NCI-H510A treated with DMSO at 0.1 percent for 48 hours (cell line): ENCODE data around the gene CAMTA1.
"Not testable (repeated sequence)": the region's sequence is repeated elsewhere in the genome, so short reads cannot be mapped to it uniquely, and the experiment has no call there.

Experiments
- DNase-seq: peaks from one replicate; lab custom pipeline; 2025; lab: John Stamatoyannopoulos, UW

The CAMTA1 gene

GRCh38 chr1:7590426-7590790 is 805.2 kb downstream of the CAMTA1 start:
- DNase-seq: no peak

DNA sequence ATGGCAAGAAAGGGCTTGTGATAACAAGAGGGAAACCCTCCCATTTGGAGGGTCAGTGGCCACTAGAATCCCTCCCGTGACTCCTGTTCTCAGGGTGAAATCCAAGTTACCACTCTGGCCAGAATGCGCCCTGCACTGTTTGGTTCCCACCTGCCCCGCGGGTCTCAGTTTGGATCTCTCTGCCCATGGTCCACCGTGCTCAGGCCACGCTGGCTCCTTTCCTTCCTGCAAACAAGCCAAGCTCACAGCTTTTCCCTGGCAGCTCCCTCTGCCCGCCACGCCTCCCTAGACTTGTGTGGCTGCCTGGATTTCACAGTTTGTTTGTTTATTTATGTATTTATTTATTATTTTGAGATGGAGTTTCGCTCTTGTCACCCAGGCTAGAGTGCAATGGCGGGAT is 806.3 kb downstream of the CAMTA1 start:
- no peak for DNase-seq

DNA sequence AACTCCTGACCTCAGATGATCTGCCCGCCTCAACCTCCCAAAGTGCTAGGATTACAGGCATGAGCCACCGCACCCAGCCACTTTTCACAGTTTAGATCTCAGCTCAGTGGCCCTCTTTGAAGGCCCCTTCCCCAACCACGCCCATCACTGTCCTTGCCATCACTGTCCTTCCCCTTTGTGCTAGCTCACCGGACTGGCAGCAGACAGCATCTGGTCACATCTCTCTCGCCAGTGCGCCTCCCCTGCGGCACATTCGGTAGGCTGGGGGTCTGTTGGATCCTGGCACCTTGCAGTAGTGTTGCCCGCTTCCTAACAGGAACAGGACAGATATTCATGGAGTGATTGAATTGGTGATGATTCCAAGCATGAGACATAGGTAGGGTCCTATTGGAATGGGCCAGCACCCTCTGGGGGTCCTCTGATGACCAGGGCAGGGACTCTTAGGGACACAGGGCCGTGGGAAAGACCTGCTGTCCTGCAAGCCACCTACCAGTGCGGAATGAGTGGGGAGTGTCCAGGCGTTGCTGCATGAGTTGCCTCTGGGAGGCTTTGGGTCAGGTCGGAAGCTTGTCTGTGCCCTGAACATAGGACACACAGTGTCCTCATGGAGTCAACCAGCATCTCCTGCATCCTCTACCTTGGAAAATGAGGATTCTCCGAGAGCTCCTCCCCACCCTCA is 807.0 kb downstream of the CAMTA1 start:
- DNase-seq: no peak

DNA sequence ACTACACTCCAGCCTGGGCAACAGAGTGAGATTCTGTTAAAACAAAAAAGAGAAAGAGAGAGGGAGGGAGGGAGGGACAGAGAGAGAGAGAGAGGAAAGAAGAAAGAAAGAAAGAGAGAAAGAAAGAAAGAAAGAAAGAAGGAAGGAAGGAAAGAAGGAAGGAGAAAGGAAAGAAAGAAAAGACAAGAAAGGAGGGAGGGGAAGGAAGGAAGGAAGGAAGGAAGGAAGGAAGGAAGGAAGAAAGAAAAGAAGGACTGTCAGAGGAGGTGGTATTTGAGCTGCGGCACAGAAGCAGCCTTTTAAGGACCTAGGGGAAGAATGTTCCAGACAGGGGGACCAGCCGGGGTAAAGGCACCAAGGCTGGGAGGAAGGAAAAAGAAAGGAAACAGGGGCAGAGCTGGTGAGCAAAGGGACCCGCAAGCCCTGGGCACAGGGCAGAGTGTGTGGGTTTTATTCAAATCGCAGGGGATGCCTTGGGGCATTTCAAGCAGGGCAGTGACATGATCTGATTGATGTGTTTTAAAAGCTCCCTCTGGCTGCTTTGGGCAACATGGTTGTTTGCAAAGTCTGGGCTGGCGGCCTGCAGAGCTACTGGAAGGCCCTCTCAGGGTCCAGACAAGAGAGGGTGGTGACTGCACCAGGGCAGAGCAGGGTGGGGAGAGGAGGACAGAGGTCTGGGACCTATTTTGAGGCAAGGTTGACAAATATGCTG is 808.9 kb downstream of the CAMTA1 start:
- no peak for DNase-seq

DNA sequence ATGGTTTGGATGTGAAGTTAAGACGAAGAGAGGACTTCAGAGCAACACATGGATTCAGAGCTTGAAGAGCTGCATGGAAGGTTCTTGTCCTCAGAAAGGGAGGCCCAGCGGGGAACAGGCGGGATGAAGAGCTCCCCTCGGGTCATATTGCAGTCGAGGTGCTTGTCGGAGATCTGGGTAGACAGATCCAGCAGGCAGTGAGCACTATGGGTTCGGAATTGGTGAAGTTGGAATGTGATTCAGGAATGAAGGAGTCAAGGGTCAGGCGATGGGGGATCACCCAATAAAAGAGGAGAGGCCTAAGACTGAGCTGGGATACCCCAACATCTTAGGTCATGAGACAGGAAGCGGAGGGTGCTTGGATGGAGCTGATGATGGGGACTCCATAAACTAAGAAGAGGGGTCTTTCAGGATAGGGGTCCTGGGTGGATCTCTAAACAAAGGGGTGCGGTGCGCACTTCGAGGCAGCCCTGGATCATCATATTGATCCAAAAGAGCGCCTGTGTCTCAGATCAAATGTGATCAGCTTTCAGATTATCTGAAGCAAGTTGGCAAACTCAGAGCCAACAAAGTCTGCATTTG is 809.6 kb downstream of the CAMTA1 start:
- no peak for DNase-seq

GRCh38 chr1:7595336-7595735 is 810.1 kb downstream of the CAMTA1 start:
- no peak for DNase-seq

DNA sequence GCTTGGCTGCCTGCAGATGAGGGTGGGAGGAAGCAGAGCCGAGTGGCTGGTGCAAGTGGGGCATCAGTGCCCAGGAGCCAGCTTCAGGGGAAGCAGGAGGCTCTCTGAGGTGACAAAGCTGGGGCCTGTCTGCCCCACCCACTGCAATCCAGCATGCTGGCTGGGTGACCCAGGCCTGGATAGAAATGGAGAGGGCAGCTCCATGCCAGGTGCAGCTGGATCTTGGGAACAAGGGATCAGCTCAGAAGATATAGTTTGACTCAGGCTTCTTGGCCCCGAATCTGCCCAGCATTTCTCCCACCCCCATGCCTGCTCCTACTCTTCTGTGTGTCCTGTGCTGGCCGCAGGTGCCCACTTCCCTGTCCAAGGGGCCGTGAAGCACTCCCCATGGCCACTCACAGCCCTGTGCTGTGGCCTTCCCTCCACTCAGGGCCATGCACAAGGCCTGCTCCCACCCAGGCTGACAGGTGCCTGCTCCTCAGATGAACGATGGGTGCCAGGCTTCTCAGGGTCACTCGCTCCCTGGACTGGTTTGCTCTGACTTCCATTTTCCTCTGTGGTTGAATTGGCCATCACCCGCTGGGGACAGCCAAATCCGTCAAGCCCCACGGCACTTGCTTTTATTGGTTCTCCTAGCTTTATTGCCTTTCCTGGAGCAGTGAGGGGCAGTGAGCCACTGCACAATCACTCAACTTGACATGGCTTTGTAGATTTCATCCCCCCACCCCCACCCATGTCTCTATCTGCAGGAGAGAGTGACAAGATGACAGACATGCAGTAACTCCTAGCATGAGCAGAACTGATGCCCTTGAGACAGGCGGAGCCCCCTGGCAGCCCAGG is 811.1 kb downstream of the CAMTA1 start:
- DNase-seq: no peak

DNA sequence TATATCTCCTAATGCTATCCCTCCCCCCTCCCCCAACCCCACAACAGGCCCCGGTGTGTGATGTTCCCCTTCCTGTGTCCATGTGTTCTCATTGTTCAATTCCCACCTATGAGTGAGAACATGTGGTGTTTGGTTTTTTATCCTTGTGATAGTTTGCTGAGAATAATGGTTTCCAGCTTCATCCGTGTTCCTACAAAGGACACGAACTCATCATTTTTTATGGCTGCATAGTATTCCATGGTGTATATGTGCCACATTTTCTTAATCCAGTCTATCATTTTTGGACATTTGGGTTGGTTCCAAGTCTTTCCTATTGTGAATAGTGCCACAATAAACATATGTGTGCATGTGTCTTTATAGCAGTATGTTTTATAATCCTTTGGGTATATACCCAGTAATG is 812.8 kb downstream of the CAMTA1 start:
- not testable (repeated sequence) for DNase-seq

DNA sequence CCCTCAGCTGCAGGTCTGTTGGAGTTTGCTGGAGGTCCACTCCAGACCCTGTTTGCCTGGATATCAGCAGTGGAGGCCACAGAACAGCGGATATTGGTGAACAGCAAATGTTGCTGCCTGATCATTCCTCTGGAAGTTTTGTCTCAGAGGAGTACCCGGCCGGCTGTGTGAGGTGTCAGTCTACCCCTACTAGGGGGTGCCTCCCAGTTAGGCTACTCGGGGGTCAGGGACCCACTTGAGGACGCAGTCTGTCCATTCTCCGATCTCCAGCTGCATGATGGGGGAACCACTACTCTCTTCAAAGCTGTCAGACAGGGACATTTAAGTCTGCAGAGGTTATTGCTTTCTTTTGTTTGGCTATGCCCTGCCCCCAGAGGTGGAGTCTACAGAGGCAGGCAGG is 819.7 kb downstream of the CAMTA1 start:
- DNase-seq: not testable (repeated sequence)

GRCh38 chr1:7606096-7606495 is 820.8 kb downstream of the CAMTA1 start:
- DNase-seq: no peak

DNA sequence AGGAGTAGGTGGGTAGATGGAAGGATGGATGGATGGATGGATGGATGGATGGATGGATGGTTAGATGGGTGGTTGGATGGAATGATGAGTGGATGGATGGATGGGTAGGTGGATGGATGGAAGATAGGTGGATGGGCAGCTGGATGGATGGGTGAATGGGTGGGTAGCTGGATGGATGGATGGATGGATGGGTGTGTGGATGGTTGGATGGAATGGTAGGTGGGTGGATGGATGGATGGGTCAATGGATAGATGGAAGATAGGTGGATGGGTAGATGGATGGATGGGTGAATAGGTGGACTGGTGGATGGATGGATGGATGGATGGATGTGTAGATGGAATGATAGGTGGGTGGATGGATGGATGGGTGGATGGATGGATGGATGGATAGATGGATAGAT is 821.8 kb downstream of the CAMTA1 start:
- DNase-seq: no peak

DNA sequence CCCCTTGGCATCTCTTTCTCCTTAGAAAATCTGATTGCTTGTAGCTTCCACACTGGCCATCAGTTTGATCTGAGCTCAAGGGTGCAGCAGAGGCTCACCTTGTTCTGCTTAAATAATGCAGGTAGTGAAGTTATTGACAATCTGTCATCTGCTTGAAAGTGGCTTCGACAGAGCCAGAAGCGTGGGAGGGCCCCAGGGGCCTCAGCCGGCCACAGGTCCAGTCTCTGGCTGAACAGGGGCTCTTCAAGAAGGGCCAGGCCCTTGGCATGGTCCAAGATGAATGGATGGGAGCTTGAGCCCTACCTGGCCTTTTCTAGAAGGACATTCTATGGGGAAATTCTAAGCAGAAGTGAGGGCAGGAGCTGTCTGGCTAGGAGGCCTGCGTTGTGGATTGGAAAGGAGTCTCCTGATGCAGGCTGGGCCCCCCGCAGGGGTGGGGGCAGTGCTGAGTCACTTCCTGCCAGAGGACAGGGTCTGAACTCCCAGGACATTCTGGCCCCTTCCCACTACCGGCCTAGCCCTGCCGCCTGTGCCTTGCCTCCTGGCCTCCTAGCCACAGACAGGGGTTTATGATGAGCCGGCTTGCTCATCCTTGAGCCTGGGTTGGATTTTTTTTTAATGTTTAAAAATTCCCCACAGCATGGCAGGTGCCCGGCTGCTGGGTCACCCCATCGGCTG is 823.5 kb downstream of the CAMTA1 start:
- peak; percentile 85 for DNase-seq

DNA sequence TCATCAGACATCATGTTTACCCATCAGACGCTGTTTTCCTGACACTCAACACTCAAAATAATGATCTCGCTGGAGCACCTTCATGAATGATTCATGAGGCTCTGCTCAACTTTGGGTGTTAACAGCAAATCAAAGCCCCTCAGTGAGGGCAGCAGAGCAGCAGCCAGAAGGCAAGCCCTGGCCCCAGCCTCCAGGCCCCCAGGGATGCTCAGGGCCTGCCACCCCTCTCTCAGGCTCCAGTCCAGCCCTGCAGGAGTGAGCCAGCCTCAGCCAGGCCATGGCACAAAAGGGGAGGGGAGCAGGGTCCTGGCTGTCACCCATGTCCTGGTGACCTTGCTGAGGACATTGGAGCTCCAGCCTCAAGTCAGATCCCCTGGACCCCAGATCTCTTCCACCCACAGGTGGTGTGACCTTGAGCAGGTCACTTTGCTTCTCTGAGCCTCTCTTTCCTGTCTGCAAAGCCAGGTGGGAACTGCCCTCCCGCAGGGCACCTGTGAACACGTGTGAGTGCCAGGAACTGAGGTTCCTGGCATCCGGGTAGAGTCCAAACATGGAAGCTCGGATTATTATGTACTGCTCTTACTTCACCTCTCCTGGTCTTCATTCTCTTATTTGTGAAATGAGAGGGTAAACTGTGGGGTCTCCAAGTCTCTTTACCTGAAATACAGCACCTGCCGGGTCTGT is 824.2 kb downstream of the CAMTA1 start:
- peak; percentile 30 for DNase-seq

GRCh38 chr1:7610106-7610731 is 825.0 kb downstream of the CAMTA1 start:
- DNase-seq: no peak

- DNase-seq: no peak
These were observed 825.7 kb downstream of the CAMTA1 start for GRCh38 chr1:7610936-7611335.

DNA sequence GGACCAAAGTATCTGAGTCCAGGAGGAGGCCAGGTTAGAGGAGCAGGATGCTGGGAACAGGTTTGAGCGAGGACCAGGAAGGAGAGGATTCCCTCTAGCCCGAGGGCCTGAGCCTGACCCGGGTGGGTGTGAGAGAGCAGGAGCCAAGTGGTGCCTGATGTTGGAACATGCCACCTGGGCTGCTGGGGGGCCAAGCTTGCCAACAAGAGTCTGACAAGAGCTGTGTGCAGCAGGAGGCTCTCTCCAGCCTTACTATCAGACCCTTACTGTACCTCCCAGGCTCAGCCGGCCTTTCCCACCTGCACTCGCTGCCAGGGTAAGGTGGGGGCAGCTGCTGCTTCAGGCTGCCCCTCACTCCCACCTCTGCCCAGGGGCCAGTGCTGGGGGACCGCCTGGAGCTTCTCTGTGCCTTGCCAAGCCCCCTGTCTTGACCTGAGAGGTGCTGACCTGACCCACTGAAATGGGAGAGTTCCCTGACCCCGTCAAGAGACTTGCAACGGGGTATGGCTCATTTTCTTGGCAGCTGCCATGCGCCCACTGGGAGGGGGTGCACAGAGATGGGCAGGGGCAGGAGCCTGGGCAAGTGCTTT is 826.3 kb downstream of the CAMTA1 start:
- DNase-seq: no peak

DNA sequence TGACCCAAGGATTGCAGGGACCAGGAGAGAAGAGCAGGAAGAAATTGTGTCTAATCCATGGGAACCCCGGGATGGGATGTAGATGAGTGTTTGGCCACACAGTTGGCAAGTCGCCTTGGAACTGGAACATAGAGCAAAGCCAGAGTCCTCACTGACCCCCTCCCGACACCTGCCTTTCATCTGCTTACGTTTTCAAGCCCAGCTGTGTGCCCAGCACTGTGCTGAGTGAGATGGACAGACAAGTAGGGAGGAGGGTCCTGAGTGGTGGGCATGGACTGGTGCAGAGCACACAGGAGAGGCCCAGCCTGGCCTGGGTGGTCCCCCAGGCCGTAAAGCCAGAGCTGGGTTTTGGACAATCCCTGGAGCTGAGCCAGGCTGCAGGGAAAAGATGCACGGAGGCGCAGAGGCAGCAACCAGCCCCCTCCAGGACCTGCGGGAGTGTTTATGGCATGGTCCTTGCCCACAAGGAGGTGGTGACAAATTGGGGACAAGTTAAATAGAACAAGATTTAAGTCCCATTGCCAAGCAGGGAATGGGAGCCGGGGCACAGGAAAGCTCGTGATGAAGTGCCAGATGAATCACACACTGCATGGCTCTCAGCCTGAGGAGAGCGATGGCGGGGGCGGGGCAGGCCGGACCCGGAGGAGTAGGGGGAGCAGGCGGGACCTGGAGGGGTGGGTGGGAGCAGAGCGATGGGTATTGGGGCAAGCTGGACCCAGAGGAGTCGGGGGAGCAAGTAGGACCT is 828.0 kb downstream of the CAMTA1 start:
- DNase-seq: no peak

DNA sequence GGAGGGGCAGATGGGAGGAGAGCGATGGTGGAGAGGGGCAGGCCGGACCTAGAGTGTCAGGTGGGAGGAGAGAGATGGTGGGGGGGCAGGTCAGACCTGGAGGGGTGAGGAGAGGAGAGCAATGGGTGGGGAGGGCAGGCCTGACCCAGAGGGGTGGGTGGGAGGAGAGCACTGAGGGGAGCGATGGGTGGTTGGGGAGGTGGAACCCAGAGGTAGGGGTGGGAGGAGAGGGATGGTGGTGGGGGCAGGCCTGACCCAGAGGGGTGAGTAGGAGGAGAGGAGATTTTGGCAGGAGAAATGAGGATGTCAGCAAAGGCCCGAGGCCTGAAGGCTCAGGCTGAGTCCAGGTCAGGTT is 828.6 kb downstream of the CAMTA1 start:
- no peak for DNase-seq

DNA sequence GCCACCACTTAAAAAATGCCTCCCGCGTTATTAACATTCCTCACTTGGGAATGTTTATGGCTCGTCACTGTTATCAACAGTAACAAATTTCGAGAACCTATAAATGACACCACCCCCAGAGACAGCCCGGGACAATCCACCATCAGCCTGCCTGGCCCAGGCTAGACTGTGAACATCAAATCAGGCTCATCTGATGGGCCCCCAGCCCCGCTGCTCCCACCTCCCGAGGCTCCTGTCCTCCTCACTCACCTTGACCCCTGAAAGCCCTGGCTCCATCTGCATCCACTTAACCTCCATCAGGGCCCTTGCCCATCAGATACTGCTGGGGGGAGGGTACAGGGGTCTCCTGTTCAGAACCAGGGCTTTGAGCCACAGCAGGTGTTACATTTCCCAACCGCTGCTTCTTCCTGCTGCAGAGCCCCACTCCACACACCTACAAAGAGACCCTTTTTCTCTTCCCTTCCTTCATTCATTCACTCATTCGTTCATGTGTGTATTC is 829.4 kb downstream of the CAMTA1 start:
- no peak for DNase-seq

- peak; percentile 23 for DNase-seq
These were observed 829.9 kb downstream of the CAMTA1 start for GRCh38 chr1:7615138-7615537.
